Tibial nerve (tissue), 4 donors: Measurements from ENCODE around the gene CAMKK1. TPM values are rescaled to one million over a fixed set of nuclear protein-coding genes. Genes with fewer than 3 reads are reported as not detected.
"Not testable (repeated sequence)": the region's sequence is repeated elsewhere in the genome, so short reads cannot be mapped to it uniquely, and the experiment has no call there.

Experiments
- DNase-seq, 2 donors: peaks; one replicate each; pipeline ENCODE4 v3.0.0-alpha.2; 2019; ENCODE audit warnings: low spot score in 2 of 2
- H3K27ac ChIP-seq, 4 donors: fragments of 200-600 bp; sonication (generic) in 3 of 4; one replicate each; pipeline ENCODE4 v1.5.1; 2017 to 2019; ENCODE audit warnings: mild to moderate bottlenecking in 1 of 4
- H3K27me3 ChIP-seq, 2 donors: fragments of 200-600 bp; sonication (generic) in 1 of 2; one replicate each; pipeline versions ENCODE4 v1.5.1 to v1.6.0; 2017 to 2019
- H3K36me3 ChIP-seq, 3 donors: fragments of 200-600 bp; sonication (generic); one replicate each; pipeline ENCODE4 v1.5.1; 2018 to 2019
- H3K4me1 ChIP-seq, 4 donors: fragments of 200-600 bp; sonication (generic) in 3 of 4; one replicate each; pipeline ENCODE4 v1.5.1; 2017 to 2019
- H3K4me3 ChIP-seq, 4 donors: fragments of 200-600 bp; sonication (generic) in 3 of 4; one replicate each; pipeline ENCODE4 v1.5.1; 2017 to 2019; ENCODE audit warnings: mild to moderate bottlenecking in 1 of 4, moderate library complexity in 1 of 4
- H3K9me3 ChIP-seq, 4 donors: fragments of 200-600 bp; sonication (generic) in 3 of 4; one replicate each; pipeline ENCODE4 v1.5.1; 2017 to 2019
- CTCF ChIP-seq, 5 experiments: fragments of 200-600 bp in 3 of 5; fragments of 450-650 bp in 2 of 5; sonication (generic) in 3 of 5; IDR thresholded peaks; one replicate each; pipeline ENCODE4 v1.5.1; 2016 to 2019; ENCODE audit warnings: antibody characterized with exemption in 5 of 5, mild to moderate bottlenecking in 3 of 5, moderate library complexity in 2 of 5
- EP300 ChIP-seq, 2 donors: sonication (generic); formaldehyde crosslinking; IDR thresholded peaks; one replicate each; pipeline ENCODE4 v1.6.1; 2017; ENCODE audit warnings: antibody characterized with exemption in 2 of 2, mild to moderate bottlenecking in 1 of 2
- POLR2A ChIP-seq, 2 donors: fragments of 450-650 bp; IDR thresholded peaks; one replicate each; pipeline ENCODE4 v1.6.1; 2017; ENCODE audit warnings: antibody characterized with exemption in 2 of 2, mild to moderate bottlenecking in 2 of 2, moderate library complexity in 2 of 2
- WGBS, 2 donors: methylation state at CpG; one replicate each; pipeline ENCODE4 v1.1.5; 2018; 5-methylcytosine and 5-hydroxymethylcytosine counted together
- total RNA-seq, 4 donors: library from RNA; depleted of rRNA; stranded (reverse); fragments of >200 nt; gene quantifications; one replicate each; pipeline ENCODE4 v1.1.0, GENCODE V29; 2016

Gene CAMKK1
- total RNA-seq, 4 donors from 2014 or later = 4.4 to 15.3 (median 7.3) TPM

GRCh38 chr17:3847165-3847670, 45.6 kb downstream of the CAMKK1 start:
- WGBS, 2 donors = 91 to 93% methylated on average over 9 of the region's 9 CpGs
- Histone ChIP-seq H3K9me3 (no peaks in the 10 kb centered on the region), H3K4me3 (no peak overlapping the region), H3K36me3 (peaks cover 0 to 19% (median 4%) of the 10 kb centered on the region in 3 donors), H3K27me3 (peaks cover 0 to 4% of the 10 kb centered on the region in 2 donors), H3K27ac (no peak overlapping the region), H3K4me1 (peaks cover 0 to 26% (median 9%) of the 10 kb centered on the region in 4 donors)
- no peak for TF ChIP-seq POLR2A (IDR thresholded peaks at IDR 0.05)
- no peak for TF ChIP-seq CTCF (IDR thresholded peaks at IDR 0.05)
- TF ChIP-seq EP300 (IDR thresholded peaks at IDR 0.05) = no peak
- DNase-seq = no peak

- DNase-seq = no peak
- Histone ChIP-seq H3K4me1 (peaks cover 0 to 26% (median 9%) of the 10 kb centered on the region in 4 donors), H3K4me3 (peak overlapping the region in 3 of 4 donors; percentile 71 to 96 (median 82)), H3K36me3 (peaks cover 0 to 24% (median 7%) of the 10 kb centered on the region in 3 donors), H3K27me3 (peaks cover 0 to 4% of the 10 kb centered on the region in 2 donors), H3K9me3 (no peaks in the 10 kb centered on the region), H3K27ac (peak overlapping the region in 1 of 4 donors; percentile 87)
- peak in 1 of 5 experiments; percentile 4 for TF ChIP-seq CTCF (IDR thresholded peaks at IDR 0.05)
- no peak for TF ChIP-seq POLR2A (IDR thresholded peaks at IDR 0.05)
- 43 to 45% methylated on average over 17 of the region's 17 CpGs for WGBS, 2 donors
Observed at GRCh38 chr17:3846437-3847164, 46.3 kb downstream of the CAMKK1 start.

- peaks cover 0 to 29% (median 7%) of the 10 kb centered on the region in 3 donors for H3K36me3 ChIP-seq
- H3K27me3 ChIP-seq = peaks cover 0 to 4% of the 10 kb centered on the region in 2 donors
- TF ChIP-seq EP300 (IDR thresholded peaks at IDR 0.05) (peak; percentile 79 to 82), CTCF (IDR thresholded peaks at IDR 0.05) (peak; percentile 97 to 100 (median 98)), POLR2A (IDR thresholded peaks at IDR 0.05) (peak; percentile 31 to 71)
- WGBS, 2 donors = 0 to 1% methylated on average over 42 to 53 of the region's 76 CpGs
- H3K27ac ChIP-seq = peak within 1 kb of the TSS; percentile 44 to 90 (median 88)
- peaks cover 0 to 26% (median 9%) of the 10 kb centered on the region in 4 donors for H3K4me1 ChIP-seq
- peak; percentile 72 to 74 for DNase-seq
- H3K4me3 ChIP-seq = peak within 1 kb of the TSS; percentile 71 to 96 (median 88)
- no peaks in the 10 kb centered on the region for H3K9me3 ChIP-seq
Observed at GRCh38 chr17:3845621-3846436, 47.0 kb downstream of the CAMKK1 start, which contains the start of gene NCBP3. NCBP3 (minus strand) TSS chr17:3846246; CDS start chr17:3846223, 23 bp downstream.

GRCh38 chr17:3845291-3845620, 47.6 kb downstream of the CAMKK1 start:
- Histone ChIP-seq H3K27me3 (no peaks in the 10 kb centered on the region), H3K27ac (peak overlapping the region in 3 of 4 donors; percentile 87 to 90 (median 89)), H3K9me3 (no peaks in the 10 kb centered on the region), H3K4me3 (peak overlapping the region; percentile 71 to 96 (median 88)), H3K36me3 (peaks cover 0 to 35% (median 7%) of the 10 kb centered on the region in 3 donors), H3K4me1 (peaks cover 0 to 26% (median 9%) of the 10 kb centered on the region in 4 donors)
- TF ChIP-seq EP300 (IDR thresholded peaks at IDR 0.05) (no peak), CTCF (IDR thresholded peaks at IDR 0.05) (no peak), POLR2A (IDR thresholded peaks at IDR 0.05) (no peak)
- DNase-seq = no peak
- WGBS, 2 donors = 0 to 1% methylated on average over 8 of the region's 8 CpGs

GRCh38 chr17:3844556-3844955, 48.3 kb downstream of the CAMKK1 start:
- WGBS, 2 donors = 92% methylated on average over 19 of the region's 19 CpGs
- not testable (repeated sequence) for H3K9me3 ChIP-seq, H3K27me3 ChIP-seq, H3K27ac ChIP-seq, DNase-seq
- peak overlapping the region in 2 of 4 donors; percentile 71 to 94 for H3K4me3 ChIP-seq
- peaks cover 0 to 26% (median 9%) of the 10 kb centered on the region in 4 donors for H3K4me1 ChIP-seq
- H3K36me3 ChIP-seq = peaks cover 0 to 42% (median 12%) of the 10 kb centered on the region in 3 donors
